Measurements from ENCODE around the gene DLEC1.
A peak's percentile ranks its signal among the peaks of the same experiment; 100 is the strongest.

DLEC1 gene

DNA sequence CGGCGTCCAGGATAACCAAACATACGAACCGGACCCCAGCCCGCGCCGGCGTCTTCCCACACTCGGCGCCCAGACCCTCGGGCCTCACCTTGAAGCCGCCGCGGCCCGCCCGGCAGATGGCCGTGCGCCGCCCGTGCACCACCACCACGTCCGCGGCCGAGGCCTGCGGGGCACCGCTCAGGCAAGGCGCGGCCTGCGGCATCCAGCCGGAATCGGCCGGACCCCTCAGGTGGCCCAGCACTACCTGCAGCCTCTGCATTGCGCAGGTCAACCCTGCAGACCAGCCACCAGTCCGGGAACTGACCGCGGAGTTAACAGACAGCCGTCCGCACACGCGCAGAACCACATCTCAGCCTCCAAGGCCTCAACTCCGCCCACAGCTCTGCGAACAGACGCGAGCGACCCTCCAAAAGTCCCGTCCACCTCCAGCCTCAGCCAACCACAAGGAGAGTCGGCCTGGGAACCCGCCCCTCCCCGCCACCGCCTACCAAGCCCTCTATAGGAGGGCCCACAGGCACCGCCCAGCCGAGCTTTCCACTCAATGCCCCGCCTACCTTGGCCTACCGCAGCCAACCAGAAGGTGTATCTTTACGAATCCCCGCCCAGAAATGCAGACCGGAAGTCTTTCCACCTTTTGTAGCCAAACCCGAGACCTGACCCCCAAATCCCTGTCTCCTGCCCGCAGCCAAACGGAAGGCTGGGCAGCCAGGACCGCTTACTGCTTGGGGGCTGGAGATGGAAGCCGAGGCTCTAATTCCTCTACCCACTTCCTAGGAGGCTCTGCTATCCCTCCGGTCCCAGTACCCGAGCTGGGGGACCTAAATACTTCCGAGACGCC is 98.0 kb downstream of the DLEC1 start, which contains the start of gene ACAA1:
ACAA1 (minus strand) TSS at position 351 of the 838 bp plus-strand sequence; CDS start at position 259, 92 bp downstream.
- peak; percentile 99 for DNase-seq (ENCODE audit: low spot score)

DNA sequence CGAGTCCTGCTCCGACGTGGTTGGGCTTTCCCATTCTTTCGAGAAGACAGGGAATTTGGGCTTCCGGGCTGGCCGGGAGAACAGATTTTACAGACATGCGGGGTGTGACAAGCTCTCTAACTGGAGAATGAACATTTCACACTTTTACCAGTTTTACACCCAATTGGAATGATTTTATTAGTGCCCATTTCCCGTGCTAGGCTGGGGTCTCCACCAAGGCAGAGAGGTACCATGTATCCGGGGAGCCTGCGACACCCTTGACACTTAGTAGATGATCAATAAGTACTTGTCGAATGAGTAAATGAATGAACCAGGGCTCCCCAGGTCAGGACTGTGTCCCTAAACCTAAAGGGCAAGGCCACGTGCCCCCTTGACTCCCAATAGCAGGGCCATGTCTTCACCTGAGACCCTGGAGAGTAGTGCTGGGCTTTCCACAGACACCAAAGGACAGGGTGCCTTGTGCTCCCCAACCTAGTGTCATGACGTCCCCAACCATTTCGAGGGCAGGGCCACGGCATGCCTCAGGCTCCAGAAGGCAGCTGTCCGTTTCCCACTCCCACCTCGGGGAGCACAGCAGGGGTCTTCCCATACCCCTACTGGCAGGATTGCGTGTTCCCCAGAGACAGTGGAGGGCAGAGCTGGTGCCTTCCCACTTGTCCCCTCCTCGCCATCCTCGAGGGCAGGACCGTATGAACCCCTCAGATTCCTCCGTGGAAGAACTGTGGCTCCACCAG is 98.8 kb downstream of the DLEC1 start:
- DNase-seq (ENCODE audit: low spot score) = no peak

DNA sequence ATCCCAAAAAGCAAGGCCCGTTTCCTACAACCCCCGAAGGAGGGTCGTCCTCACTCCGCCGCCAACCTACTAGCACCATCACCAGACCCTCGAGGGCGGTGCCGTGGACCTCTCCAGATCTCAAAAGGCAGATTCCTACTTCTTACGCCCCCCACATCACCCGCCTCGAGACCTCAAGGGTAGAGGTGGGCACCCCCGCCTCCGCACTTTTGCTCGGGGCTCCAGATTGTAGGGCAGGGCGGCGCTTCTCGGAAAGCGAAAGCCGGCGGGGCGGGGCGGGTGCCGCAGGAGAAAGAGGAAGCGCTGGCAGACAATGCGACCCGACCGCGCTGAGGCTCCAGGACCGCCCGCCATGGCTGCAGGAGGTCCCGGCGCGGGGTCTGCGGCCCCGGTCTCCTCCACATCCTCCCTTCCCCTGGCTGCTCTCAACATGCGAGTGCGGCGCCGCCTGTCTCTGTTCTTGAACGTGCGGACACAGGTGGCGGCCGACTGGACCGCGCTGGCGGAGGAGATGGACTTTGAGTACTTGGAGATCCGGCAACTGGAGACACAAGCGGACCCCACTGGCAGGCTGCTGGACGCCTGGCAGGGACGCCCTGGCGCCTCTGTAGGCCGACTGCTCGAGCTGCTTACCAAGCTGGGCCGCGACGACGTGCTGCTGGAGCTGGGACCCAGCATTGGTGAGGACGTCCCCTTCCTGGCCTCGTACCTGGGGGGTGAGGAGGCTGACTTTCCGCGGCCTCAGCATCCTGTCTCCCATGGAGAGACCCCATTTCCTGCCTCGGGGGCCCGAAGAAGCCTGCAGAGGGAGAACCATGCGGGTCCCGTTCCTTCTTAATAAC is 99.6 kb downstream of the DLEC1 start, which contains the start of gene MYD88:
MYD88 (plus strand) TSS at position 313 of the 842 bp plus-strand sequence; CDS start at position 353, 40 bp downstream.
- peak; percentile 61 for DNase-seq (ENCODE audit: low spot score)

- DNase-seq (ENCODE audit: low spot score) = no peak
Observed at GRCh38 chr3:38139191-38139590, 100.2 kb downstream of the DLEC1 start.

DNA sequence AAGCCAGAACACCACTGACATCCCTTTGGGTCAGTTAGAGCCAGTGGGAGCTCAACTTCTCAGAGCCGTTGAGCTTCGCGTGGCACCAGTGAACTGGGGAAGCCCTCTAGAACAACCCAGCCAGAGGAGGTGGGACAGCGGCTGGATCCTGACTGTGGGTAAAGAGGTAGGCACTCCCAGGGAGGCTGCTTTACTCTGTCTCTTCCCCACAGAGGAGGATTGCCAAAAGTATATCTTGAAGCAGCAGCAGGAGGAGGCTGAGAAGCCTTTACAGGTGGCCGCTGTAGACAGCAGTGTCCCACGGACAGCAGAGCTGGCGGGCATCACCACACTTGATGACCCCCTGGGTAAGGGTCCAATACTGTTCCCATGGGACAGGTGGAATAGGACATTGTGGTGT is 100.6 kb downstream of the DLEC1 start:
- no peak for DNase-seq (ENCODE audit: low spot score)

GRCh38 chr3:38140326-38141172 is 101.5 kb downstream of the DLEC1 start:
- DNase-seq (ENCODE audit: low spot score) = no peak

- DNase-seq (ENCODE audit: low spot score) = no peak
Observed at GRCh38 chr3:38141173-38141951, 102.4 kb downstream of the DLEC1 start.

DNA sequence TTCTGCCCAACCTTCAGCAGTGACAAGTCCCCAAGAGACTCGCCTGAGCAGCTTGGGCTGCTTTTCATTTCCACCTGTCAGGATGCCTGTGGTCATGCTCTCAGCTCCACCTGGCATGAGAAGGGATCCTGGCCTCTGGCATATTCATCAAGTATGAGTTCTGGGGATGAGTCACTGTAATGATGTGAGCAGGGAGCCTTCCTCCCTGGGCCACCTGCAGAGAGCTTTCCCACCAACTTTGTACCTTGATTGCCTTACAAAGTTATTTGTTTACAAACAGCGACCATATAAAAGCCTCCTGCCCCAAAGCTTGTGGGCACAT is 102.9 kb downstream of the DLEC1 start:
- no peak for DNase-seq (ENCODE audit: low spot score)

DNA sequence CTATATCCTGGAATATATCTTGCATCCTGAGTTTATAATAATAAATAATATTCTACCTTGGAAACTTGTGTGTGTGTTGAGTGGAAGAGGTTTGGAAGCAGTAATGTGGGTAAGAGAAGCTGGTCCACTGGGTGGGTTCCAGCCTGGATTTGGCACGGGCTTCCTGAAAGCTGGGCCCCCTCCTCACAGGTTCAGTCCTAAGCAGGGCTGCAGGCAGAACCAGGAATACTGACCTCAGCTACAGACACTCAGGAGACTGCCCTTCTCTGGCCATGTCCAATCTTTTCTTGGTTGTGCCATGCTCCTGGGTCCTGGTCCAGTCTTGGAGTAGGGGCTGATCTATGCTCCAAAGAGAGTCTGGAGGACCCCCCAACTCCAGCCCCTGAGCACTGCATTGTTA is 104.0 kb downstream of the DLEC1 start:
- no peak for DNase-seq (ENCODE audit: low spot score)

DNA sequence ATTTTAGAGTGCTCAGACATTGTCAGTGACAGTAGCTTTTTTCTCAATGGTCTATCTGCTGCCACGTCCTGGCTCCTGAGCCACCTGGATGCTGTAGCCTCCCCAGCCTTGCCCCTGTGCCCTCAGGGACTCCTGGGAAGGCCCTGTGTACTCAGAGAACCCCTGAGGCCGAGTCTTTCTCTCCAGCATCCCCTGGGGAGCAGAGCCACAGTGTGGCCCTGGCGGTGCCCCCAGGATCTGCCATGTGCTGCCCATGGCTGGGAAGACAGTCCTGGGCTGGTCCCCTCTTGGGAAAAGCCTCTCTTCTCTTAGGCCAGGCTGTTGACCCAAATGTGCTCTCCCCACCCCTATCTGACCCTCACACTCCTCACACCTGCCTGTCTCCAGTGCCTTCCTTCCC is 104.5 kb downstream of the DLEC1 start:
- DNase-seq (ENCODE audit: low spot score) = no peak

- no peak for DNase-seq (ENCODE audit: low spot score)
Observed at GRCh38 chr3:38146504-38146903, 107.5 kb downstream of the DLEC1 start.

DNA sequence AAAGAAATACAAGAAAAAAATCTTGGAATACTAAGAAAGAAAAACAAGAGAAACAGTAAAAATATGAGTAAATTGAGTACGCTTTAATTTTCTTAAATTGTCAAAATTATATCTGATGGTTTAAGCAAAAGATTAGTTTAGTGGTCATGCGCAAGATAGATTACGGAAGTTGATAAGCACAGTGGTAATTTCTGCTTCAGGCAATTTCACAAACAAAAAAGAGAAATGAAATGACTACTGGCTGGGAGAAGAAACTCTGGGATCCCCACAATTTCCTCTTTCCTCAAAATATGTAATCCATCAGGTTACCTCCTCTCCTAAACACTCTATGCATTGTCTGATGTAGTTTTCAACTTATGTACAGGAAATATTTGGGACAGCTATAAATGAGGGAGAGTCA is 108.4 kb downstream of the DLEC1 start:
- DNase-seq (ENCODE audit: low spot score) = no peak

GRCh38 chr3:38148311-38148882 is 109.4 kb downstream of the DLEC1 start:
- DNase-seq (ENCODE audit: low spot score) = no peak

DNA sequence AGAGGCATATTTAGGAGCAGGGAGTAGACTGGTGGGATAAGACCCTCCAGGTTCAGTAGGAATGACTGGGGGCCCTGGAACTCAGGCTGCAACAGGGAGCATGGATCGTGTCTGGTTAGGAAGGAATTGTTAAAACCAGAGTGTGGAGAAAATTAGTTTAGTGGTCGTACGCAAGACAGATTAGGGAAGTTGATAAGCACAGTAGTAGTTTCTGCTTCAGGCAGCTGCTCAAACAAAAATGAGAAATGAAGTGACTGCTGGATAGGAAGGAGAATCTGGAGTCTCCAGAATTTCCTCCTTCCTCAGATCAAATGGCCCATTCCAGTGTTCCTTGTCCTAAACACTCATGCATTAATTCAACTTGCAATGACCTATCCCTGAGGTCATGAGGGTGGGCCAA is 110.7 kb downstream of the DLEC1 start:
- no peak for DNase-seq (ENCODE audit: low spot score)

DNA sequence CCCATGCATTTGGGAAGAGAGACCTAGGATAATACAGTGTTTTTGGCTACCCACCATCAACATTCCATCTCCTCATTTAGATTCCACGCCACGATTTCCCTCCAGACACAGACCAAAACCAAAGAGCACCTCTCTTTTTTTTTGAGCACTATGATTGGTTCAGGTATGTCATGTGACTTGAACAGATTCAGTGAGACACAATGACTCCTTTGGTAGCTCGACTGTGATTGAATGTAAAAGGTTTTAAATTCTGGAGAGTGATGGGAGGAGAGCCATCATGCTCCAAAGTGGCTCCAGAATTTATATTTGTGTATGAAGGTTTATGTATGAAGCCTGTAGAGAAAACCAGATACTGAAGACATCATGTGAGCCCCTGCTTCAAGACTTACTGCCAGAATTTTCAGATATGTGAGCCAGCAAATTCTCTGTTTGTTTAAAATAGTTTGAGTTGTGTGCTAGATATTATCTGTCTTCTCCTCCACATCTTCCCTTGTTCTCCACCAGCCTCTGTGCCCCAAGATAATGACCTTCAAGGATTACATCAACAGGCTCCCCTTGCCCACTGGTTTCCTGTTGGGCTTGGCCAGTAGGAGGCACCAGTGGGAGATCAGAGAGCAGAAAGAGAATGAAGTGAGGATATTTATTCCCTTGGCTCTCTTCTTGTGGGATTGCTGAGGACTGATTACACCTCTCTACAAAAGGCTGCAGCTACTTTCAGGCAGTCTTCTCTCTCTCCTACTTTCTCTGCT is 111.9 kb downstream of the DLEC1 start:
- no peak for DNase-seq (ENCODE audit: low spot score)

DNA sequence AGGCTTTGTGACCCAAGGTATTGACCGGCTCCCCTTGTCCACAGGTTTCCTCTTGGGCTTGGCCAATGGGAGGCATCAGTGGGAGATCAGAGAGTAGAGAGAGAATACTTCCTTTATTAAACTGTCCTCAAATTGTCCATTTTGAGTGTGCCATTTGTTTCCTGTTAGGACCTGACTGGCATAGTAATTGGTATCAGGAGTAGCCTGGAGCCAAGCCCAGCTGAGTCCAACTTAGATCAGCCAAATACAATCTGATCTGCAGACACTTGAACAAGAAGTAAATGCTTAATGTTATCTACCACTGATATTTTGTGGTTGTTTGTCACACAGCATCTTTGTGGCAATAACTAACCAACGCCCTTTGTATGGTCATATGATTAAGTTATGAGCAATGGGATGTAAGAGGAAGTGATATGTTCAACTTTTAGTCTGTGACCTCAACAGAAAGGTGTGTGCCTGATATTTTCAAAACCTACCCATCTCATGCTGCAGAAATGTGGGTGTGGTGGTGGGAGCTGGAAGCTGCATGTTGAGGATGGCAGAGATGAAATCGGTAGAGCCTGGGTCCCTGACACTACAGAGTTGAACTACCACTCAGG is 112.8 kb downstream of the DLEC1 start:
- no peak for DNase-seq (ENCODE audit: low spot score)

DNA sequence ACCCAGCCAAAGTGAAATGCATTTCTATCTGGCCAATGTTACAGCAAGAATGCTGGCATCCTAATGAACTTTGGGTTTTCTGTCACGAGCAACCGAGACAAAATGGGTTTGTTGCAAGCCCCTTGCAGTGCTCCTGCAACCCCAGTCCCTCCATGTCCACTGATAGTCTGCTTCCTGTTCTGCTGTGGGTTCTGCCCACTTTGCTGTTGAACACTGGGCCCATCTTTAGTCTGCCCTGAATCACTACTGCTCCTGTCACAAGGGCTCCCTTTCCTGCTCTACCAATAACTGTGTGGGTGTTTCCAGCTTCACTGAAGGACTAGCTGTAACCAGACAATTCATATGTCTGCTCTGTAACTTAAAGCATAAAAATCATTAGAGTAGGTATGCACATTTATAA is 113.6 kb downstream of the DLEC1 start:
- no peak for DNase-seq (ENCODE audit: low spot score)

- no peak for DNase-seq (ENCODE audit: low spot score)
Observed at GRCh38 chr3:38153221-38153620, 114.2 kb downstream of the DLEC1 start.

DNA sequence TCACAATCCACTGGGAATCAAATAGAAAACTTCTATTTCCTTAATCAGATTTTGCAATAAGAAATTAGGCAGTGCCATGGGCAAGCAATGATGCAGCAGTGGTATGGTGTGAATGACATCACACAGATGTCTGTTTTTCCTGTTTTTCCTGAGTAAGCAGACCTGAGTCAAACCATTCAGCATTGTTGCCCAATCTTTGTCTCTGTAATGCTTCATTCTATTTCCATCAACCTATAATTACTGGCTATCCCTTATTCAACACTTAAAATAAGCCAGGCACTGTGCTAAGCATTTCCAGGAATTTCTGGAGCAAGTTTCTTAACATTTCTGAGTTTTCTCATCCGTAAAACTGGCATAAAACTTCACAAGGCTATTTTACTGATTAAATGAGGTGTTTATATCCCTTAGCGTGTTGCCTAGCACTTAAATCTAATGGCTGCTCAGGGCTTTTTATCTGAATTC is 115.1 kb downstream of the DLEC1 start:
- DNase-seq (ENCODE audit: low spot score) = peak; percentile 75

Data from AG08395 (cell line).